ENCODE results near the gene B3GNT8.
A peak's percentile ranks its signal among the peaks of the same experiment; 100 is the strongest.

The B3GNT8 gene

DNA sequence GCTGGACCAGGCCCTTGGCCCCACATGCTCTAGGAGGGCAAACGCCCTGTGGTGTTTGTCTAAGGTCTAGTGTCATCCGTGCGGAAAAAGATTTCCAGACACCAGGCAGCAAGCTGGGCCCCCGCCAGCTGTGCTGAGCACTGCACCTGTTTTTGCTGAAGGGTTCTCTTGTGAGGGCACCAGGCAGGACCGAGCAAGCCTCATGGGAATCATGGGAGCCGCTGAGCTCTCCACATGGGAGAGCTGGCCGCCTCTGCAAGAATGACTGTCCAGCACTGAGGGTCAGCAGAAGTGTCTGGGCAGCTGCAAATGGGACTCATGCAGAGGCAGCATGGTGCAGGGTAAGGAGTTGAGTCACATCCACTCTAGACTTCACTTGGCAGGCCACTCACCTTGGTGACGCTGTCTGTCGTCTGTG, 12.0 kb downstream of the B3GNT8 start:
- Histone ChIP-seq H3K9me3 (ENCODE audit: control insufficient read depth, low read length) (no peaks in the 10 kb centered on the region), H2AFZ (no peak overlapping the region), H3K79me2 (peaks cover 4% of the 10 kb centered on the region), H3K27ac (peak overlapping the region; percentile 45), H3K9ac (no peak overlapping the region), H3K27me3 (ENCODE audit: control insufficient read depth, insufficient read depth, low read length) (no peaks in the 10 kb centered on the region), H3K4me2 (ENCODE audit: low read length) (no peak overlapping the region), H3K4me3 (ENCODE audit: low read depth, low read length) (no peak overlapping the region), H3K4me1 (peaks cover 22% of the 10 kb centered on the region), H3K36me3 (ENCODE audit: control insufficient read depth, insufficient read depth, low read length) (no peaks in the 10 kb centered on the region)
- no peak for TF ChIP-seq CTCF (IDR thresholded peaks at IDR 0.05)

- Histone ChIP-seq H2AFZ (no peak overlapping the region), H3K4me2 (ENCODE audit: low read length) (no peak overlapping the region), H3K4me1 (peaks cover 22% of the 10 kb centered on the region), H3K27ac (peak overlapping the region; percentile 45), H3K9me3 (ENCODE audit: control insufficient read depth, low read length) (no peaks in the 10 kb centered on the region), H3K36me3 (ENCODE audit: control insufficient read depth, insufficient read depth, low read length) (no peaks in the 10 kb centered on the region), H3K9ac (no peak overlapping the region), H3K4me3 (ENCODE audit: low read depth, low read length) (no peak overlapping the region), H3K27me3 (ENCODE audit: control insufficient read depth, insufficient read depth, low read length) (no peaks in the 10 kb centered on the region), H3K79me2 (peaks cover 7% of the 10 kb centered on the region)
- TF ChIP-seq CTCF (IDR thresholded peaks at IDR 0.05), result no peak
Observed at GRCh38 chr19:41414461-41414860, 12.7 kb downstream of the B3GNT8 start.

- Histone ChIP-seq H3K4me1 (peaks cover 27% of the 10 kb centered on the region), H3K9me3 (ENCODE audit: control insufficient read depth, low read length) (no peaks in the 10 kb centered on the region), H3K4me3 (ENCODE audit: low read depth, low read length) (no peak overlapping the region), H3K27ac (no peak overlapping the region), H3K4me2 (ENCODE audit: low read length) (no peak overlapping the region), H3K27me3 (ENCODE audit: control insufficient read depth, insufficient read depth, low read length) (no peaks in the 10 kb centered on the region), H3K36me3 (ENCODE audit: control insufficient read depth, insufficient read depth, low read length) (no peaks in the 10 kb centered on the region), H3K79me2 (peaks cover 7% of the 10 kb centered on the region), H3K9ac (no peak overlapping the region), H2AFZ (no peak overlapping the region)
- no peak for TF ChIP-seq CTCF (IDR thresholded peaks at IDR 0.05)
Observed at GRCh38 chr19:41413947-41414346, 13.2 kb downstream of the B3GNT8 start.

DNA sequence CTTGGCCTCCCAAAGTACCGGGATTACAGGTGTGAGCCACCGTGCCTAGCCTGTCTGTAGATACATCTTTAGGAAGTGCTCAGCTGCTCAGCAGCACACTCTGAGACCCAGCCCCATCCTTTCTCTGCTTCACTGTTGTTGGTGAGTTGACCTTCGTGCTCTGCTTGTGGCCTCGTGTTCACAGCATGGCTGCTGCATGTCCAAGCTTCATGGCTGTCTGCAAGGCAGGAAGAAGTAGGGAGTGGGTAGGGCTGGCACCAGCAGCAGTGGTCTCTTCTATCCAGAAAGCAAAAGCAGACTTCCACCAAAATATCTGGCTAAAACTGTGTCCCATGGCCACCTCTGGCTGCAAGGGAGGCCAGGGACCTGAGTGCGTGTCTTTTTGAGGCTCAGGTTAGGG, 14.2 kb downstream of the B3GNT8 start:
- Histone ChIP-seq H3K9me3 (ENCODE audit: control insufficient read depth, low read length) (no peaks in the 10 kb centered on the region), H3K4me3 (ENCODE audit: low read depth, low read length) (no peak overlapping the region), H3K9ac (no peak overlapping the region), H3K27me3 (ENCODE audit: control insufficient read depth, insufficient read depth, low read length) (no peaks in the 10 kb centered on the region), H3K79me2 (peaks cover 9% of the 10 kb centered on the region), H3K27ac (no peak overlapping the region), H3K36me3 (ENCODE audit: control insufficient read depth, insufficient read depth, low read length) (no peaks in the 10 kb centered on the region), H2AFZ (no peak overlapping the region), H3K4me1 (peaks cover 29% of the 10 kb centered on the region), H3K4me2 (ENCODE audit: low read length) (no peak overlapping the region)
- TF ChIP-seq CTCF (IDR thresholded peaks at IDR 0.05), result no peak

GRCh38 chr19:41411968-41412265, 15.3 kb downstream of the B3GNT8 start:
- TF ChIP-seq CTCF (IDR thresholded peaks at IDR 0.05), result no peak
- no peak overlapping the region for H3K4me3 ChIP-seq (ENCODE audit: low read depth, low read length)
- no peak overlapping the region for H3K4me2 ChIP-seq (ENCODE audit: low read length)
- peaks cover 9% of the 10 kb centered on the region for H3K79me2 ChIP-seq
- H3K27ac ChIP-seq, result no peak overlapping the region
- no peaks in the 10 kb centered on the region for H3K27me3 ChIP-seq (ENCODE audit: control insufficient read depth, insufficient read depth, low read length)
- no peak overlapping the region for H3K9ac ChIP-seq
- peaks cover 29% of the 10 kb centered on the region for H3K4me1 ChIP-seq
- no peaks in the 10 kb centered on the region for H3K36me3 ChIP-seq (ENCODE audit: control insufficient read depth, insufficient read depth, low read length)
- no peak overlapping the region for H2AFZ ChIP-seq
- H3K9me3 ChIP-seq (ENCODE audit: control insufficient read depth, low read length), result no peaks in the 10 kb centered on the region
